GM18868 (cell line): ENCODE data around the gene PSD4.
"Not testable (repeated sequence)": the region's sequence is repeated elsewhere in the genome, so short reads cannot be mapped to it uniquely, and the experiment has no call there.

ENCODE experiments used
- ATAC-seq: cut with Tn5 transposase; IDR thresholded peaks from one replicate; pipeline ENCODE4 v1.9.1; 2021; ENCODE audit warnings: mild to moderate bottlenecking, moderate library complexity; ENCODE audit not compliant: unreplicated experiment

The PSD4 gene

DNA sequence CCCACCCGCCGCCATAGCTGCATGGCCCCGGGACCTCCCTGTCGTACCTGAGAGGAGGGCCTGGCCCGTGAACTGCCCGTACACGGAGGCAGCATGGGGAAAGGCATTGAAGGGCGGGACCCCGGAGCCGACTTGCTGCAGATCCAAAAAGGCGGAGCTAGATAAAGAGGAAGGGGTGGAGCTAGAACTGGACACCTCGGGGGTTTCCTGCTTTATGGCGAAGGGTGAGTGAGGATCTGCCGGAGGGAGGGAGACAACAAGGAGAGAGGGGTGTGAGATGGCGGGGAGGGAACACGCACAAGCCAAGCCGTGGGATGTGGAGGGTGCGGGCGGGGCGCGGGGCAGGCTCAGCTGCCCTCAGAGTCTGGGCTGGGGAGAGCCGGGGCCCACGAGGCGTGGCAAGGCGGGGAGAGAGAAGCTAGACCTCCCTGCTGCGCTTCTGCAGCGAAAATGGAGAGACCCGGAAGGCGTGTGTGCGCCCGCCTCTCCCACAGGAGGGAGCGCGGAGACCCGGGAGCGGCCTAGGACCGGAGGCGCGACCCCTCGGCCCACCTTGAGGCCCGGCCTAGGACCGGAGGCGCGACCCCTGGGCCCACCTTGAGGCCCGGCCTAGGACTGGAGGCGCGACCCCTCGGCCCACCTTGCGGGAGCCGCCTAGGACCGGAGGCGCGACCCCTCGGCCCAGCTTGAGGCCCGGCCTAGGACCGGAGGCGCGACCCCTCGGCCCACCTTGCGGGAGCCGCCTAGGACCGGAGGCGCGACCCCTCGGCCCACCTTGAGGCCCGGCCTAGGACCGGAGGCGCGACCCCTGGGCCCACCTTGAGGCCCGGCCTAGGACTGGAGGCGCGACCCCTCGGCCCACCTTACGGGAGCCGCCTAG is 61.8 kb downstream of the PSD4 start:
- not testable (repeated sequence) for ATAC-seq

DNA sequence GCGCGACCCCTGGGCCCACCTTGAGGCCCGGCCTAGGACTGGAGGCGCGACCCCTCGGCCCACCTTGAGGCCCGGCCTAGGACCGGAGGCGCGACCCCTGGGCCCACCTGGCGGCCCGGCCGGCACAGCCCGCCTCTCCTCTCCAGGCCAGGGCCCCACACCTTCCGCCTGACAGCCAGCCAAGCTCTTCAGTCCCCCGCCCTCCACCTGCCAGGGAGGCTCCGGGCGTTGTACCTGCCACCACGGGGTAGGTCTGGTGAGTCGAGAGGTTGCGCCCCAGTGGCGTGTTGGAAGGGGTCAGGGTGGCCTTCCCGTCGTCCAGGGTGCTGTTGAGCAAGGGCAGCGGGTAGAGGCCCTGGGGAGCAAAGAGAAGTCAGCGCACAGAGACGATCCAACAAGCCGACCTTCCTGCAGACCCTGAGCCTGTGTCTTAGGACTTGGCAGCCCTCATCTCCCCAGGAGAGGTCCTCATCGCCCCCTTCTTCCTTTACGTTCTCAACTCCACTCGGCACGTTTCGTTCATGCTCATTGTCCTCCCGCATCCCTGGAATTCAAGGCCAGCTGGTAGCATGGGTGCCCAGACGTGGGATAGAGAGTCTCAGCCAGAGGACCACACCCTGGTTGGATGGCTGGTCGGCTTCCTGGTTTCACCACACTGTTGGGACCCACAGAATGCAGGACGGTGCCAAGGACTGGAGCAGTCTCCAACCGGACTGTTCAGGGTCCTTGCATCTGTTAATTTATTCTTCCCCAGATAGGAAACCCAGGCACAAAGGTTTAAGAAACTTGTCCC is 62.8 kb downstream of the PSD4 start:
- ATAC-seq, result no peak

- ATAC-seq, result no peak
These were observed 63.9 kb downstream of the PSD4 start for GRCh38 chr2:113237604-113238160.

- no peak for ATAC-seq
These were observed 65.4 kb downstream of the PSD4 start for GRCh38 chr2:113238871-113239839.

- ATAC-seq, result no peak
These were observed 66.6 kb downstream of the PSD4 start for GRCh38 chr2:113240150-113240914.

DNA sequence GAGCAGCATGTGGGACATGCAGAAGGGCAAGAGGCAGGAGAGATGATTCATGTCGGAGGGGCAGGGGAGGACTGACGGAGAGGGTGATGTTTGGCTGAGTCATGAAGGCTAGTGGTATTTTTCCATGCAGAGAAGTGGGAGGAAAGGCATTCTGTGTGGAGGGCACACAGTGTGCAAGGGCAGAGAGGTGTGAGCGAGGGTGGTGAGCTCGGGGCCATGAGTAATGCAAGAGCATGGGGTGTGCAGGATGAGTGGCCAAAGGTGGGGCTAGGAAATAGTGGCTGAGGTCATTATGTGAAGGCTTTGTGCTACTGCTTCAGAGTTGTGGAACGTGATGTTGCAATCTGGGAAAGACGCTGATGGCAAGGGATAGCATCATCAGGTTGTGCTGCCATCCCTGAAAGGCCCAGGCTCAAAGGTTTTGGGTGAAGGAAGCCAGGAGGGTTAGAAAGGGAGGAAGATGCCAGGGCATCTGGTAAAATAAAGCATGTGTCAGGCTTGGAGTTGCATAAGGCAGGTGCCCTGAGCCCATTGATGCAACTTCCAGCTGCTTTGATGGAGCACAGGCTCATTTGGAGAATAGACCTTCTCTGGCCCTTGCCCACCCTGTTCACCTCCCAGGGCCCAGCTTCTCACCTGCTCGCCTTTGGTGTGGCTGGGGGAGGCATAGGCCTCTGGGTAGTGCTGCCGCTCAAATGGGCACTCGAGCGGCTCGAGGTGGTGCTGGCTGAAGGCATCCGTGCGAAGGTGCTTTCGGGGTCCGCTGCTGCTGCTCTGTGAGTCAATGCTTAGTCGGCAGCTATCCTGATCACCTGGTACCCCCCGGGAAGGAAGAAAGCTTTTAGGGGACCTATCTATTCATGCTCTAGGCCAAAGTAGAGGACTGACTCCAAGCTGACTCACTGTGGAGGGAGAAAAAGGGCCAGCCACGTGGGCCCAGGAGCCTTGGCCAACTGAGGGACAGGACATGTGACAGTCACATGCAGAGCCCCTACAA is 67.4 kb downstream of the PSD4 start:
- ATAC-seq, result no peak

DNA sequence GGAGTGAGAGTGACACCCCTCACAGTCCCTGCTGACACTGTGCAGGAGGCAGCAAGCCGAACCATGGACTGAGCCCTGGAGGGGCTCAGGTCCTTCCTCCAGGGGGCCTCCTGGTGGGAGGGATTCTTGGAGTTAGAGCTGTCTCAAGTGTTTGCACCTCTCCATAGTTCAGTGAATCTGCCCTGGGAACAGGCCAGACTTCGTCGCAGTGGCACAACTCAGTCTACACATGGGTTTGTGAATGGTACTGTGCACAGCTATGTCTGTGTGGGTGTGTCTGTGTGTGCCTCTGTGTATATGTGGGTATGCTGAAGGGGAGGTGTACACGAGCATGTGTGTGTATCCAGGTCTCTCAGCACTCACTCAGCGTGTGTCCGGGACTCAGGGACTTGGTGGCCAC is 68.6 kb downstream of the PSD4 start:
- no peak for ATAC-seq

GRCh38 chr2:113245276-113245711 is 71.5 kb downstream of the PSD4 start:
- ATAC-seq, result no peak

DNA sequence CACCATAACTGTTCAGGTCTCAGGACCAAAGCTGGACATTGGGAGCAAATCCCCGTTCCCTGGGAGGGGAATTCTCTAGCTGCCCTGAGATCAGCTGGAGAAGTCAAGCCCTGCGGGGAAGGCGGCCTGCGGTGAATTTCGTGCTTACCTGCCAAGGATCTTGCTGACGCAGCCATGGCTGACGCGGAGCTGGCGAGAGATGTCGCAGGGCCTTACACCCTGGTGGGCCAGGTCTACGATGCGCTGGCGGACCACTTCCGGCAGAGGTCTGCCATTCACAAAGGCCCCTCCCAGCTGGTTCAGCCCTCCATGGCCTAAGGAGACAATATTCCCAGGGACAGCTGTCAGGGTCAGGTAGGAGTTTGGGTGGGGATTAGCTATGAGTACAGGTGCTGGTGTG is 72.8 kb downstream of the PSD4 start:
- ATAC-seq, result no peak

DNA sequence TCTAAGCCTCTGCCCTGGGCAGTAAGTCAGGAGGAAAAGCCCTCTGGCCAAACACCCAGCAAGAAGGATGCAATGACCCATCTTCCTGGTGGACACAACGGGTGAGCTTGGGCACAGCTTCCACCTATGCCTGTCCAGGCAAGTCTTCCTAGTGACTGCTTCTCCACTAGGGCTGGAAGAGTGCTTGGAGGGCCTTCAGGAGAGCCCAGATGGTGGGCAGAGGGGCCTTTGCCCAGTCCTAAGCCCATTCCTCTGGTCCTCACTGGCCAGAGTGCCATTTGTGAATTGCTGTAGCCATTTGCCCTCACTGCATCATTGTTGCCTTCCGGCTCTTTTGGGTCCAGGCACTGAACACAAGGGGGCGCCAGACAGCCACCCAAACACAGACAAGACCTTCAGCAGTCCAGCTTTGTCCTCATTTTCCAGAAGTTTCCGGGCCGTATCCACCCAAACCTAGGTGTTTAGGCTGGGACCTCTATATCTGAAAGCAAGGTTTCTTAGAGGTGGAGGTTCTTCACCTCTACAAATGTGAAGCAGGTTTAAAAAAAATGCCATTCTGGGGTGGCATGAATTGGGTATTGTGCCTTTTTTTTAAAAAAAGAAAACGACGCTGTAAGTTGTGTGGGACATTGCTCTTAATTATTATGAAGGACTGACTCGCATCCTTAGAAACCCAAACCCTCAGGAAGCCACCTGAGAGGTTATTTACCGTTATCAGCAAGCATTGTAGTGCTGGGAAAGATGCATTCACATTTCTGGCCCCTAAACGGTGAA is 75.4 kb downstream of the PSD4 start:
- no peak for ATAC-seq

- no peak for ATAC-seq
These were observed 77.3 kb downstream of the PSD4 start for GRCh38 chr2:113251118-113251517.

DNA sequence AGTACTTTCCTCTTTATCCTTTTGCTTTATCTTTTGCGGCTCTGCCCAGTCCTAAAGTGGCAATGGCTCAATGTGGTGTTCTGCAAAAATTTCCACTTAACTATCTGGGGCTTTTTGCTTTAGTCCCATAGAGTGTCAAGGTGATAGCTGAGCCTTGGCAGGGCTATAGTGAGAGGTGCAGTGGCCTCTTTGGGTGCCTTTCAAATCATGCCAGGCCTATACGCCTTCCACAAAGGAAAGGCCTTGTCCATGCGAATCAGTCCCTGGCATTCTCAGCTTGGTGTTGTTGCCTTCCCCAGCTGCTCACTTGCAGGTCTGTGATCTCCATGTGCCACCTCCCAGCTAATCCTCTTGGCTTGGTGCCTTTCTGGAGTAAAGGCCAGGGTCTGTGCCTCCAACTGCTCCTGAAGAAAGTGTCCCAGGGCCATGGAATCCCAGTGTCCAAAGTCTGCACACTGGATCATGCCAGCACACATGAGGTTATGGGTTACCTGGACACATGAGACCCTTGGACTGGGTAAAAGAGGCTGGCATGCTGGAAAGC is 78.3 kb downstream of the PSD4 start:
- no peak for ATAC-seq

DNA sequence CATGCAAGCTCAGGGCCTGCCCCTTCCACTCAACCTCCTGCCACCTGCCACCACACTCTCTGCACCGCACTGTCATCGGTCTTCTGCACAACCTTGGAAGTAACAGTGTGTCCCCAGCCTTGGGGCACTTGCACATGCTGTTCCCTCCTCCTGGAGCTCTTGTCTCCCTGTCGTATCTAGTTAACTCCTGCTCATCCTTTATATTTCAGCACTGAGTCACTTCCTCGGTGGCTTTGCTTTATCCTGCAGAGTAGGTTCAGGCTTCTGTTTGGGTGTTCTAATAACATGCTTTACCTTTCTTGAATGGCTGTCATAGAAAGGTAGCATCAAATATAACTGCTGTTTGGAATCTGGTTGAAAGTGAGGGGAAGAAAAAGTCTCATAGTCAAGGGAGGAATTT is 79.7 kb downstream of the PSD4 start:
- ATAC-seq, result no peak

DNA sequence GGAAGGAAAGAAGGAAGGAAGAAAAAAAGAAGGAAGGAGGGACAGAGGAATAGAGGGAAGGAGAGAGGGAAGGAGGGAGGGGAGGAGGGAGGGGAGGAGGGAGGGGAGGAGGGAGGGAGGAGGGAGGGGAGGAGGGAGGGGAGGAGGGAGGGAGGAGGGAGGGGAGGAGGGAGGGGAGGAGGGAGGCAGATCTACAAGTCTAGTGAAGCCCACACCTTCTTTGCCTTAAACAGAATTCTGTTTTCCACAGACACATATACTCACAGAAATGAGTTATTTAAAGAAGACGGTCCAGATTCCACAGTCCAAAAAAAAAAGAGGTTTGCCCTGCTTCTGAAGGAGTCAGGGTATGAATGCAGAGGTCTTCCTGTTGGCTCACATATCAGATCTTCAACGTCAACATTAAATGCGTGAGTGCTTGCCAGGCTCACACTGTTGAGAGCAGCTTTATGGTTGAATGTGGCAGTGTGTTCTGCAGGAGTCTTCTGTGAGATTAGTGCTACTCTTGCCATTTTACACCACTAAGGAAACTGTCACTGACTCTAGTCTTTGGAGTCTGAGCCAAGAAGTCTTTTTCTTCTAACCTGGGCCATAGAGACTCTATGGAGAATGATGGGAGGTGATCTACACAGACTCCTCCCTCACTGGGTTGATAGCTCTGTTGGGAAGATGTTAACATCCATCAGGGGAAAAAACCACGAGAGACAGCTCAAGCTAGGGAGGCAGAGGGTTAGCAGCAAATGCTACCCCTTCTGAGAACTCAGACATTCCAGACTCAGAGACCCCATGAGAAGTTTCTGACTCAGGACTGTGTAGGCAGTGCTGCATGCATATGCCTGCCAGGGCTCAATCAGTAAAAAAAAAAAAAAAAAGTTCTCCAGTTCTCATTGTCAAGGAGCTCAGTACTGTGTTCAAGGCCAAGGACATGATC is 81.6 kb downstream of the PSD4 start:
- no peak for ATAC-seq

DNA sequence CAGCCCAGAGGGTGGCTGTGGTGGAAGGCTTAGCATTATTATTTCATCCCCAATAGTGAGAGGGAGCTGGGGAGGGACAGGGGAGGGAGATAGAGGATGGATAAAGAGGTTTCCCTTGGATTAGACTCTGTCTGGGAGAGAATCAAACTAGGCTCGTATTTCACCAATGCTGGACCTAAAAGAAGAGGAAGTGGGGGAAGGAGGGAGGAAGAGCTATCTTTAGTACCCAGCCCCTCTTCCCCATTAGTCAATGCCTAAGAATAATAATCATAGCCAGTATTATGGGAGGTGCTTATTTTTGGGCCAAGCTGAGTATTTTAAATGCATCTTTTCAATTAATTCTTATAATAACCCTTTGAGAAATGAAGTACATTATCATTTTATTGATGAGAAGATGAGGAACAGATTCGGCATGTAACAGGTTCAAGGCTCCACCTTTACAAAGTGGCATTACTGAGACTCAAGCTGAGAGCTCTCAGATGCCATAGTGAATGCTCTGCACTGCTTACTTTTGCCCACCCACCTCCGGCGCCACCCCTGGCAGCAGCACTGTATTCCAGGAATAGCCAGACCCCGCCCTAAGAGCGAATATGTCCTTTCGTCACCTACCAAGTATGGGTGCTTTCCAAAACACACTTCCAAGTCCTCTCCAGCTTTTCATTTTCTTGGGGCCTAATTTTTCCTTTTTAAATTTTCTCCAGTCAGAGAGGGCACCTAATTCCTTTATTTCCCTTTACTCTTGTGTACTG is 83.9 kb downstream of the PSD4 start:
- ATAC-seq, result no peak
